Endothelial cell of umbilical vein (primary cell): ENCODE data around the gene RFC2. TPM values are rescaled to one million over a fixed set of nuclear protein-coding genes. Genes with fewer than 3 reads are reported as not detected.

ENCODE experiments used
- BruUV-seq: library from RNA; stranded (reverse); fragments of 400-500 nt; replicated peaks from 2 replicates; lab custom pipeline; 2021; lab: Mats Ljungman, UMichigan
- CTCF ChIA-PET: fragments of 300-600, 350-600 bp; sonication (Branson Sonifier 250); formaldehyde crosslinking; loops from one replicate; lab custom pipeline; 2021; ENCODE audit warnings: antibody characterized with exemption, inconsistent platforms; lab: Charles Lee
- POLR2A ChIA-PET: fragments of 300-600, 350-600 bp; sonication (Branson Sonifier 250); formaldehyde crosslinking; loops from one replicate; lab custom pipeline; 2021; ENCODE audit warnings: antibody characterized with exemption, inconsistent platforms; lab: Charles Lee
- DNase-seq: peaks from one replicate; pipeline ENCODE4 v3.0.0-alpha.2; 2011; ENCODE audit warnings: low read depth, low spot score
- FAIRE-seq: peaks from 2 replicates; lab custom pipeline; 2011; peaks lifted over from hg19 to GRCh38; lab: Jason Lieb, UNC
- H2AFZ ChIP-seq: 2 replicates; pipeline ENCODE4 v1.6.0; 2012; ENCODE audit warnings: low read depth, low read length, control low read depth, inconsistent platforms
- H3K27ac ChIP-seq: 2 replicates; pipeline ENCODE4 v1.5.1; 2011; ENCODE audit warnings: low read depth, mild to moderate bottlenecking, control low read depth, low read length, moderate library complexity; ENCODE audit not compliant: insufficient read depth
- H3K27me3 ChIP-seq, 2 experiments: 2 replicates each; pipeline versions ENCODE4 v1.6.0 to v1.6.1; 2011; ENCODE audit warnings: low read length in 2 of 2, mixed read lengths in 1 of 2; ENCODE audit not compliant: control insufficient read depth in 2 of 2, insufficient read depth in 2 of 2
- H3K36me3 ChIP-seq, 2 experiments: 2 replicates in 1 of 2; 3 replicates in 1 of 2; pipeline ENCODE4 v1.5.1; 2011; ENCODE audit warnings: low read length in 2 of 2, mild to moderate bottlenecking in 1 of 2, moderate library complexity in 1 of 2; ENCODE audit not compliant: control insufficient read depth in 2 of 2, insufficient read depth in 2 of 2; ENCODE audit errors: extremely low read depth in 1 of 2
- H3K4me1 ChIP-seq: 3 replicates; pipeline ENCODE4 v1.5.1; 2011; ENCODE audit warnings: mild to moderate bottlenecking, low read length; ENCODE audit not compliant: control insufficient read depth, insufficient read depth; ENCODE audit errors: extremely low read depth
- H3K4me2 ChIP-seq: 2 replicates; pipeline ENCODE4 v1.6.1; 2011; ENCODE audit warnings: low read length, control low read depth, mixed read lengths; ENCODE audit not compliant: insufficient read depth
- H3K4me3 ChIP-seq, 3 experiments: fragments of 200-600 bp in 1 of 3; sonication (generic), shearing (Covaris generic) in 1 of 3; replicated peaks in 1 of 3; 2 replicates each; pipeline ENCODE4 v1.5.1; 2011 to 2016; ENCODE audit warnings: control low read depth in 3 of 3, low read length in 3 of 3, mild to moderate bottlenecking in 2 of 3, inconsistent platforms in 1 of 3, low read depth in 1 of 3, moderate library complexity in 1 of 3; ENCODE audit not compliant: insufficient read depth in 1 of 3
- H3K79me2 ChIP-seq: 2 replicates; pipeline ENCODE4 v1.6.0; 2012; ENCODE audit warnings: low read length, inconsistent platforms; ENCODE audit not compliant: control insufficient read depth, insufficient read depth
- H3K9ac ChIP-seq: replicated peaks from 2 replicates; pipeline ENCODE3; 2011; ENCODE audit warnings: low read length, control low read depth; ENCODE audit not compliant: insufficient read depth; ENCODE audit errors: extremely low read depth
- H3K9me1 ChIP-seq: replicated peaks from 3 replicates; pipeline ENCODE4 v1.6.0; 2011; ENCODE audit warnings: mild to moderate bottlenecking, low read length; ENCODE audit not compliant: control insufficient read depth, insufficient read depth; ENCODE audit errors: extremely low read depth
- H3K9me3 ChIP-seq: replicated peaks from 2 replicates; pipeline ENCODE4 v1.5.1; 2012; ENCODE audit warnings: low read length, inconsistent platforms; ENCODE audit not compliant: control insufficient read depth, insufficient read depth
- H4K20me1 ChIP-seq: replicated peaks from 2 replicates; pipeline ENCODE3; 2011; ENCODE audit warnings: mild to moderate bottlenecking, low read length; ENCODE audit not compliant: control insufficient read depth, insufficient read depth; ENCODE audit errors: extremely low read depth
- GATA2 ChIP-seq: IDR thresholded peaks from 2 replicates; pipeline ENCODE4 v1.7.0; 2011; ENCODE audit warnings: low read depth, mild to moderate bottlenecking, moderate library complexity, mixed read lengths, low read length; ENCODE audit not compliant: insufficient read length, insufficient read depth
- MYC ChIP-seq: IDR thresholded peaks from one replicate; pipeline ENCODE4 v1.6.1; 2011; ENCODE audit warnings: mild to moderate bottlenecking, low read depth, low read length
- POLR2A ChIP-seq: IDR thresholded peaks from 2 replicates; pipeline ENCODE4 v1.6.1; 2012; ENCODE audit warnings: low read depth, mild to moderate bottlenecking, control low read depth, low read length
- dilution Hi-C: fragments of 300-500 bp; cut with MboI; formaldehyde crosslinking; loops from one replicate; pipeline ENCODE4 v1.15.0; 2019; ENCODE audit warnings: low sequenced_read_pairs; ENCODE audit not compliant: extremely low pct_ligation_motif_present
- intact Hi-C: fragments of 100-400 bp; cut with micrococcal nuclease; formaldehyde crosslinking; loops from one replicate; pipeline ENCODE4 v1.10.0; 2022
- polyA plus RNA-seq, 4 experiments: library from polyadenylated mRNA; depleted of rRNA in 3 of 4; stranded (reverse) in 3 of 4; unstranded in 1 of 4; fragments of >200 nt; gene quantifications; 2 replicates each; pipeline versions ENCODE4 v1.2.1 to v1.2.3, GENCODE V29; 2011 to 2012; ENCODE audit warnings: missing spikeins in 1 of 4
- total RNA-seq: library from RNA; stranded (reverse); gene quantifications from 2 replicates; pipeline ENCODE4 v1.2.3, GENCODE V29; 2021
- TF ChIP-seq, protein P1 (sequence below): IDR thresholded peaks from 2 replicates; pipeline ENCODE4 v1.6.1; 2011; ENCODE audit not compliant: insufficient read depth, insufficient read length
- TF ChIP-seq, protein P2 (sequence below), 2 donors: IDR thresholded peaks; 1 replicate in 1 of 2; 2 replicates in 1 of 2; pipeline ENCODE4 v1.5.1; 2011; ENCODE audit warnings: low read length in 2 of 2, mild to moderate bottlenecking in 2 of 2, moderate library complexity in 2 of 2, control low read depth in 1 of 2, inconsistent platforms in 1 of 2, low read depth in 1 of 2; ENCODE audit not compliant: insufficient read depth in 1 of 2; ENCODE audit errors: extremely low read depth in 1 of 2

Gene RFC2
- total and polyA plus RNA-seq, 2 donors (not counting 3 experiments of a cell fraction or from before 2014, with no cell fraction given): 24.4 to 44.3 TPM

DNA sequence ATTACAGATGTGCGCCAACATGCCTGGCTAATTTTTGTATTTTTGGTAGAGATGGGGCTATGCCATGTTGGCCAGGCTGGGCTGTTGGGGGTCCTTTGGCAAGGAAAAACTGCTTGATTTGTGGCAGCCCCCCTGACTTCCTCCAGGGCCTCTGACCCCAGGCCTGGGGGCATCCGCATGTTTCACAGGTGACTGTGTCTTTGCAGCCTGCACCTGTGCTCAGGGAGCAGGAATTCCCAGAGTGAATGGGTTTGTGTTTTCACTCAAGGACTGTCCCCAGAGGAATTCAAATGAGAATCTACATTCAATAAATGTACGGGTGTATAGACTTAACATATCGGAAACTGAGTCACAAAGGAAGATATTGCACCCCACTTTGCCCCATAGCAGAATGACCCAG, 23.4 kb upstream of the RFC2 start:
- DNase-seq (no peak), FAIRE-seq (no peak)
- Histone ChIP-seq H3K79me2 (no peaks in the 10 kb centered on the region), H3K4me2 (no peak overlapping the region), H3K9ac (no peak overlapping the region), H4K20me1 (no peaks in the 10 kb centered on the region), H3K36me3 (no peaks in the 10 kb centered on the region), H3K9me3 (no peaks in the 10 kb centered on the region), H2AFZ (no peak overlapping the region), H3K27me3 (no peaks in the 10 kb centered on the region), H3K27ac (no peak overlapping the region), H3K9me1 (no peaks in the 10 kb centered on the region), H3K4me1 (peaks cover 15% of the 10 kb centered on the region), H3K4me3 (no peak overlapping the region)
- POLR2A ChIA-PET: no interaction called here
- dilution Hi-C loops: no loop called here
- BruUV-seq: no TSS peak
- CTCF ChIA-PET: no interaction called here
- TF ChIP-seq, protein P1, sequence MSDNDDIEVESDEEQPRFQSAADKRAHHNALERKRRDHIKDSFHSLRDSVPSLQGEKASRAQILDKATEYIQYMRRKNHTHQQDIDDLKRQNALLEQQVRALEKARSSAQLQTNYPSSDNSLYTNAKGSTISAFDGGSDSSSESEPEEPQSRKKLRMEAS: no peak
- TF ChIP-seq POLR2A (no peak), GATA2 (no peak)
- intact Hi-C loops: loop anchor here (10.0 kb wide), 2 partner anchors 73 to 183 kb away; no protein-coding TSS in a partner anchor

DNA sequence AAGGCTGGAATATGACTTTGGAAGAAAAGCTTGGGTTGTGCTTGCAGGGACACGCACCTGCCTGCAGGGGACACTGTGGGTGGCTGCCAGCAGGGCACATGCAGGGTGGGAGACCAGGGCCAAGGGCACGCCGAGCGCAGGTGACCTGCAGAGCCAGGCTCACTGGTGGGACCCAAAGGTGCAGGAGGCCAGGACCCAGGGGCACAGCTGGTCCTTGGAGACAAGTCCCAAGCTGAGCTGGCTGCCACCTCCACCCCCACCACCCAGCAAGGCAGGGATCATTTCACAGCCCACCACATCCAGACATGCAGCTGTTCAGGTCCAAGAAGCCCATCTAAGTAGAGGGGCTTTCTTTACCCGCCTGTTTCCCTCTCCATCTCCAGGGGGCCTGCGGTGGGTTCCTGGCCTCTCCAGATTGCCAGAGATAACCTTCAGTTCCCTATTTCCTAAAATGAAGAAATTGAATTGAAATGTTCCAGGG, 21.2 kb upstream of the RFC2 start:
- FAIRE-seq (no peak), DNase-seq (peak; percentile 31)
- no peaks in the 10 kb centered on the region for H4K20me1 ChIP-seq
- no peak overlapping the region for H3K27ac ChIP-seq
- POLR2A ChIA-PET: interaction anchor here (1.1 kb wide), 1 partner anchor 12 kb away, joined by 3 read pairs; no protein-coding TSS in a partner anchor
- H3K27me3 ChIP-seq: no peaks in the 10 kb centered on the region
- no peaks in the 10 kb centered on the region for H3K36me3 ChIP-seq
- BruUV-seq: no TSS peak
- no peak overlapping the region for H2AFZ ChIP-seq
- H3K9me1 ChIP-seq: no peaks in the 10 kb centered on the region
- dilution Hi-C loops (no loop called here), intact Hi-C loops (loop anchor here (10.0 kb wide), 2 partner anchors 71 to 181 kb away; no protein-coding TSS in a partner anchor)
- CTCF ChIA-PET: interaction anchor here (0.6 to 2.8 kb wide), 9 partner anchors 9 to 136 kb away, joined by 3 to 33 read pairs (median 4); partner anchors contain the start of gene CLIP2
- no peak overlapping the region for H3K4me3 ChIP-seq
- no peaks in the 10 kb centered on the region for H3K9me3 ChIP-seq
- H3K9ac ChIP-seq: no peak overlapping the region
- no peaks in the 10 kb centered on the region for H3K79me2 ChIP-seq
- no peak overlapping the region for H3K4me2 ChIP-seq
- no peak for TF ChIP-seq MYC
- TF ChIP-seq, protein P2, sequence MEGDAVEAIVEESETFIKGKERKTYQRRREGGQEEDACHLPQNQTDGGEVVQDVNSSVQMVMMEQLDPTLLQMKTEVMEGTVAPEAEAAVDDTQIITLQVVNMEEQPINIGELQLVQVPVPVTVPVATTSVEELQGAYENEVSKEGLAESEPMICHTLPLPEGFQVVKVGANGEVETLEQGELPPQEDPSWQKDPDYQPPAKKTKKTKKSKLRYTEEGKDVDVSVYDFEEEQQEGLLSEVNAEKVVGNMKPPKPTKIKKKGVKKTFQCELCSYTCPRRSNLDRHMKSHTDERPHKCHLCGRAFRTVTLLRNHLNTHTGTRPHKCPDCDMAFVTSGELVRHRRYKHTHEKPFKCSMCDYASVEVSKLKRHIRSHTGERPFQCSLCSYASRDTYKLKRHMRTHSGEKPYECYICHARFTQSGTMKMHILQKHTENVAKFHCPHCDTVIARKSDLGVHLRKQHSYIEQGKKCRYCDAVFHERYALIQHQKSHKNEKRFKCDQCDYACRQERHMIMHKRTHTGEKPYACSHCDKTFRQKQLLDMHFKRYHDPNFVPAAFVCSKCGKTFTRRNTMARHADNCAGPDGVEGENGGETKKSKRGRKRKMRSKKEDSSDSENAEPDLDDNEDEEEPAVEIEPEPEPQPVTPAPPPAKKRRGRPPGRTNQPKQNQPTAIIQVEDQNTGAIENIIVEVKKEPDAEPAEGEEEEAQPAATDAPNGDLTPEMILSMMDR (IDR thresholded peaks at IDR 0.05; ENCODE audit: extremely low read depth in 1 of 2, insufficient read depth in 1 of 2, low read depth in 1 of 2, low read length in 2 of 2): peak; percentile 38 to 68
- peaks cover 27% of the 10 kb centered on the region for H3K4me1 ChIP-seq
